ENCODE data around the gene GPR137. TPM values are rescaled to one million over a fixed set of nuclear protein-coding genes. Genes with fewer than 3 reads are reported as not detected.

Gene GPR137
- total RNA-seq, 4 donors from 2014 or later = 14.9 to 46.9 (median 33.8) TPM

DNA sequence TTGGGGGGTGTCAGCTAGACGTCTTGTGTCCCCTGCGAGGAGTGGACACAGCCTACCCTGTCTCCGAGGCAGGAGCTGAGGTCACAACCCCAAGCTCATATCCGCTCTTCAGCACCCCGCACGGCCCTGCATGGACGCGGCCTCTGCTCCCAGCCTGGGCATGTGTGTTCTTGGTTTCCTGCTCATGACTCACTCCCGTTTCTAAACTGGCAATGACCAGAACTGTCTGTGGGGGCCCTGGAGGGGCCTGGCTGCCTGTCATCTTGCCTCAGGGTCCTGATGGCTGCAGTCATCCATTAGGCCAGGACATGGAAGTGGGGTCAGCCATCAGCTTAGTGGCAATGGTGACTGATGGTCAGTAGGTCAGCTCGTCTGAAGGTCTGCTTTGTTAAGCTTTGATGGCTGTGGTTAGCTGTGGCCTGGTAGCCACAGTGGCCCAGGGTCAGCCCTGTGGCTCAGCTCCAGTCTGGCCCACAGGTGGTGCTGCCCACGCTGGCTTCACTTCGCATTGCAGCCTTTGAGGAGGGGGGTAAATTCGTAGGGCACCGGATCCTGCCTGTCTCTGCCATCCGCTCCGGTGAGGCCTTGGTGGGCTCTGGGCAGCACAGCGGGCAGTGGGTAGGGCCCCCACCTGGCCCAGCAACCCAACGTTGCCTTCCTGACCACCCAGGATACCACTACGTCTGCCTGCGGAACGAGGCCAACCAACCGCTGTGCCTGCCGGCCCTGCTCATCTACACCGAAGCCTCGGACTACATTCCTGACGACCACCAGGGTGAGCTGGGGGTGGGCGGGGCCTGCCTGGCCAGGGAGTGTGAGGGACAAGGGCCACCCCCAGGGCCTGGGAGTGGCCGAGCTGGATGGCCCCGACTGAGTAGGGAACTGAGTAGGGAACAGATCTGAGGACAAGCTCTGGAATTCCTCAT, 22.4 kb upstream of the GPR137 start:
- WGBS, 2 donors = 76 to 89% methylated on average over 17 to 19 of the region's 29 CpGs
- Histone ChIP-seq H3K27ac (no peak overlapping the region), H3K36me3 (peaks cover 26% of the 10 kb centered on the region in 2 donors), H3K9me3 (no peaks in the 10 kb centered on the region), H3K4me3 (replicated peaks in 1 of 3) (no peak overlapping the region), H3K27me3 (no peaks in the 10 kb centered on the region), H3K4me1 (peaks cover 11 to 15% of the 10 kb centered on the region in 2 donors)
- no peak for TF ChIP-seq CTCF (IDR thresholded peaks at IDR 0.05)
- TF ChIP-seq POLR2A (IDR thresholded peaks at IDR 0.05) = no peak
- DNase-seq = no peak
- intact Hi-C loops (cut with DNase I) = no loop called here

- Histone ChIP-seq H3K4me3 (replicated peaks in 1 of 3) (no peak overlapping the region), H3K27me3 (no peaks in the 10 kb centered on the region), H3K9me3 (no peaks in the 10 kb centered on the region), H3K36me3 (peaks cover 20% of the 10 kb centered on the region in 2 donors), H3K27ac (no peak overlapping the region), H3K4me1 (peaks cover 17 to 22% of the 10 kb centered on the region in 2 donors)
- DNase-seq = no peak
- intact Hi-C loops (cut with DNase I) = no loop called here
- TF ChIP-seq CTCF (IDR thresholded peaks at IDR 0.05) (no peak), POLR2A (IDR thresholded peaks at IDR 0.05) (no peak)
- 98 to 100% methylated on average over 1 to 7 of the region's 8 CpGs for WGBS, 2 donors
These were observed 21.7 kb upstream of the GPR137 start for GRCh38 chr11:64263947-64264317.

DNA sequence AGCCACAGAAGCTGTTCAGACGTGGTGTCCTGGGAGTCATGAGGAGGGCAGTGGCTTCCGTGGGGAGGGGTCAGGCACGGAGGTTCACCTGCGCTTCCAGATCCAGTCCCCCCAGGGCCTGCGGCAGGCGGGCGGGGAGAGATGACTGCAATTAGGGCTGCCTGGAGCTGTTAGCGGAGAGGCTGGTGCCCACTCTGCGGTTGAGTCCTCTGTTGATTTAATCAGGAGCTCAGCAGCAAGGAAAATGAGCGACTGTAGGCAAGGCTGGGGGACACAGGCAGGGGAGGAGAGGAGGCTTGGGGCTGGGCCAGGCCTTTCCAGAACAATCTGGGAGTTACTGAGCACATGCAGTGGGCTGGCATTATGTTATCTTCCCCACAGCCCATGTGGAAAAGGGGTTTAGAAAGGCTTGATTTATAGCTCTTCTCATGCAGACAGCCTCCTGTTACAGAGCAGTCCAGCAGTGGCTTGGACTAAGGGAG, 21.2 kb upstream of the GPR137 start:
- TF ChIP-seq CTCF (IDR thresholded peaks at IDR 0.05) = no peak
- no peak for TF ChIP-seq POLR2A (IDR thresholded peaks at IDR 0.05)
- no peak for DNase-seq
- Histone ChIP-seq H3K4me1 (peaks cover 18 to 26% of the 10 kb centered on the region in 2 donors), H3K9me3 (no peaks in the 10 kb centered on the region), H3K27me3 (no peaks in the 10 kb centered on the region), H3K27ac (no peak overlapping the region), H3K36me3 (peaks cover 16% of the 10 kb centered on the region in 2 donors), H3K4me3 (replicated peaks in 1 of 3) (no peak overlapping the region)
- 93 to 96% methylated on average over 10 of the region's 10 CpGs for WGBS, 2 donors
- intact Hi-C loops (cut with DNase I) = no loop called here

- Histone ChIP-seq H3K9me3 (no peaks in the 10 kb centered on the region), H3K4me1 (peaks cover 18 to 26% of the 10 kb centered on the region in 2 donors), H3K27ac (no peak overlapping the region), H3K36me3 (peaks cover 16% of the 10 kb centered on the region in 2 donors), H3K4me3 (replicated peaks in 1 of 3) (no peak overlapping the region), H3K27me3 (no peaks in the 10 kb centered on the region)
- TF ChIP-seq POLR2A (IDR thresholded peaks at IDR 0.05) = no peak
- no peak for TF ChIP-seq CTCF (IDR thresholded peaks at IDR 0.05)
- intact Hi-C loops (cut with DNase I) = no loop called here
- WGBS, 2 donors = 93 to 94% methylated on average over 26 to 32 of the region's 35 CpGs
- no peak for DNase-seq
These were observed 20.2 kb upstream of the GPR137 start for GRCh38 chr11:64265176-64266160.

Data from thyroid gland (tissue), 4 donors.